NCI-H1092 treated with DMSO at 0.1 percent for 48 hours (cell line): ENCODE results near the gene QKI.
"Not testable (repeated sequence)": the region's sequence is repeated elsewhere in the genome, so short reads cannot be mapped to it uniquely, and the experiment has no call there.

Source experiments
- DNase-seq: peaks from one replicate; lab custom pipeline; 2025; lab: John Stamatoyannopoulos, UW

QKI gene

GRCh38 chr6:163579880-163580295 lies 165.4 kb downstream of the QKI start:
- DNase-seq: no peak

GRCh38 chr6:163580311-163581030 lies 166.0 kb downstream of the QKI start:
- no peak for DNase-seq

- no peak for DNase-seq
Measured at GRCh38 chr6:163583558-163583957, 169.0 kb downstream of the QKI start.

- DNase-seq: no peak
Measured at GRCh38 chr6:163585932-163586437, 171.5 kb downstream of the QKI start.

GRCh38 chr6:163586888-163587287 lies 172.4 kb downstream of the QKI start:
- DNase-seq: no peak

GRCh38 chr6:163588220-163588919 lies 173.9 kb downstream of the QKI start:
- DNase-seq: no peak

GRCh38 chr6:163589387-163589786 lies 174.9 kb downstream of the QKI start:
- no peak for DNase-seq

- not testable (repeated sequence) for DNase-seq
Measured at GRCh38 chr6:163590132-163590531, 175.6 kb downstream of the QKI start.

- no peak for DNase-seq
Measured at GRCh38 chr6:163592872-163593271, 178.4 kb downstream of the QKI start.

- no peak for DNase-seq
Measured at GRCh38 chr6:163596174-163596573, 181.7 kb downstream of the QKI start.

GRCh38 chr6:163599136-163599535 lies 184.6 kb downstream of the QKI start:
- no peak for DNase-seq

GRCh38 chr6:163599684-163600083 lies 185.2 kb downstream of the QKI start:
- no peak for DNase-seq

GRCh38 chr6:163600331-163600730 lies 185.8 kb downstream of the QKI start:
- DNase-seq: no peak

- DNase-seq: no peak
Measured at GRCh38 chr6:163600781-163601180, 186.3 kb downstream of the QKI start.

GRCh38 chr6:163602851-163603250 lies 188.3 kb downstream of the QKI start:
- no peak for DNase-seq

GRCh38 chr6:163603395-163603794 lies 188.9 kb downstream of the QKI start:
- no peak for DNase-seq

GRCh38 chr6:163605385-163606097 lies 191.0 kb downstream of the QKI start:
- no peak for DNase-seq

- DNase-seq: no peak
Measured at GRCh38 chr6:163607792-163608191, 193.3 kb downstream of the QKI start.

GRCh38 chr6:163608204-163608644 lies 193.7 kb downstream of the QKI start:
- no peak for DNase-seq

GRCh38 chr6:163612200-163612599 lies 197.7 kb downstream of the QKI start:
- DNase-seq: no peak

GRCh38 chr6:163613025-163613424 lies 198.5 kb downstream of the QKI start:
- DNase-seq: no peak

GRCh38 chr6:163613668-163614067 lies 199.2 kb downstream of the QKI start:
- DNase-seq: no peak

GRCh38 chr6:163616452-163616851 lies 201.9 kb downstream of the QKI start:
- no peak for DNase-seq
